Neuronal stem cell (in vitro differentiated cells): ENCODE measurements around the gene FCGR1A.
"Not testable (repeated sequence)": the region's sequence is repeated elsewhere in the genome, so short reads cannot be mapped to it uniquely, and the experiment has no call there.

Source experiments
- DNase-seq: peaks from one replicate; pipeline ENCODE4 v3.0.0-alpha.2; 2013; ENCODE audit warnings: low spot score
- H2AFZ ChIP-seq: one replicate; pipeline ENCODE4 v1.6.1; 2013; ENCODE audit warnings: mild to moderate bottlenecking, low read length, inconsistent platforms
- H2AK5ac ChIP-seq: 2 replicates; pipeline ENCODE4 v1.6.1; 2013; ENCODE audit warnings: low read depth, mild to moderate bottlenecking, inconsistent platforms, low read length, moderate library complexity, mixed read lengths
- H2BK120ac ChIP-seq: 2 replicates; pipeline ENCODE4 v1.6.1; 2013; ENCODE audit warnings: low read depth, mild to moderate bottlenecking, inconsistent platforms, low read length, moderate library complexity, mixed read lengths
- H2BK12ac ChIP-seq: one replicate; pipeline ENCODE4 v1.6.1; 2013; ENCODE audit warnings: low read length, inconsistent platforms
- H2BK15ac ChIP-seq: 2 replicates; pipeline ENCODE4 v1.6.1; 2013; ENCODE audit warnings: mild to moderate bottlenecking, low read length, inconsistent platforms, mixed read lengths
- H2BK5ac ChIP-seq: one replicate; pipeline ENCODE4 v1.6.1; 2013; ENCODE audit warnings: inconsistent platforms, mild to moderate bottlenecking, low read length, moderate library complexity
- H3K14ac ChIP-seq: one replicate; pipeline ENCODE4 v1.6.1; 2013; ENCODE audit warnings: low read length, inconsistent platforms
- H3K18ac ChIP-seq: 2 replicates; pipeline ENCODE4 v1.6.1; 2013; ENCODE audit warnings: low read length, inconsistent platforms
- H3K23ac ChIP-seq: 2 replicates; pipeline ENCODE4 v1.6.1; 2013; ENCODE audit warnings: low read depth, mild to moderate bottlenecking, mixed read lengths, low read length, inconsistent platforms; ENCODE audit not compliant: poor library complexity
- H3K27ac ChIP-seq: replicated peaks from 3 replicates; pipeline ENCODE4 v1.5.1; 2013; ENCODE audit warnings: low read length, inconsistent platforms
- H3K27me3 ChIP-seq, 3 experiments: 2 replicates each; pipeline ENCODE4 v1.6.1; 2013; ENCODE audit warnings: low read length in 3 of 3, mild to moderate bottlenecking in 2 of 3, inconsistent platforms in 1 of 3, low read depth in 1 of 3, mixed read lengths in 1 of 3, moderate library complexity in 1 of 3; ENCODE audit not compliant: control insufficient read depth in 3 of 3, insufficient read depth in 3 of 3
- H3K36me3 ChIP-seq, 2 donors: replicated peaks in 1 of 2; 2 replicates each; pipeline ENCODE4 v1.6.1; 2013; ENCODE audit warnings: low read length in 2 of 2; ENCODE audit not compliant: control insufficient read depth in 2 of 2, insufficient read depth in 2 of 2
- H3K4ac ChIP-seq: 2 replicates; pipeline ENCODE4 v1.6.1; 2013; ENCODE audit warnings: inconsistent platforms, mild to moderate bottlenecking, low read length, moderate library complexity
- H3K4me1 ChIP-seq, 2 donors: 1 replicate in 1 of 2; 2 replicates in 1 of 2; pipeline ENCODE4 v1.6.1; 2013; ENCODE audit warnings: low read length in 2 of 2, low read depth in 1 of 2; ENCODE audit not compliant: control insufficient read depth in 2 of 2, insufficient read depth in 1 of 2
- H3K4me2 ChIP-seq: one replicate; pipeline ENCODE4 v1.6.1; 2013; ENCODE audit warnings: mild to moderate bottlenecking, low read length, inconsistent platforms; ENCODE audit not compliant: insufficient read depth, poor library complexity, severe bottlenecking
- H3K4me3 ChIP-seq, 2 donors: 2 replicates each; pipeline ENCODE4 v1.5.1; 2013; ENCODE audit warnings: low read length in 2 of 2, mild to moderate bottlenecking in 2 of 2, inconsistent platforms in 1 of 2, moderate library complexity in 1 of 2
- H3K79me1 ChIP-seq: one replicate; pipeline ENCODE4 v1.6.1; 2013; ENCODE audit warnings: low read depth, mild to moderate bottlenecking, inconsistent platforms, low read length, moderate library complexity
- H3K9ac ChIP-seq: one replicate; pipeline ENCODE4 v1.6.1; 2013; ENCODE audit warnings: mild to moderate bottlenecking, low read depth, low read length, inconsistent platforms; ENCODE audit not compliant: poor library complexity
- H3K9me3 ChIP-seq, 2 donors: replicated peaks in 1 of 2; 2 replicates each; pipeline versions ENCODE3 to v1.6.1; 2013; ENCODE audit warnings: low read length in 2 of 2, mild to moderate bottlenecking in 2 of 2, inconsistent platforms in 1 of 2, low read depth in 1 of 2, mixed read lengths in 1 of 2, moderate library complexity in 1 of 2; ENCODE audit not compliant: control insufficient read depth in 2 of 2, insufficient read depth in 1 of 2
- H4K8ac ChIP-seq: one replicate; pipeline ENCODE4 v1.6.1; 2013; ENCODE audit warnings: low read depth, mild to moderate bottlenecking, inconsistent platforms, low read length, moderate library complexity
- H4K91ac ChIP-seq: one replicate; pipeline ENCODE4 v1.6.1; 2013; ENCODE audit warnings: low read length, low read depth, mild to moderate bottlenecking, inconsistent platforms; ENCODE audit not compliant: poor library complexity
- WGBS, 2 donors: extraction: QIAGEN DNeasy Blood & Tissue Kit; methylation state at CpG; one replicate each; pipeline ENCODE4 v1.1.7; 2013; ENCODE audit warnings: missing lambda C conversion rate in 2 of 2, mixed read lengths in 1 of 2; ENCODE audit not compliant: insufficient read length in 2 of 2, insufficient replicate concordance in 1 of 2; ENCODE audit errors: extremely low coverage in 2 of 2; 5-methylcytosine and 5-hydroxymethylcytosine counted together

Gene FCGR1A

DNA sequence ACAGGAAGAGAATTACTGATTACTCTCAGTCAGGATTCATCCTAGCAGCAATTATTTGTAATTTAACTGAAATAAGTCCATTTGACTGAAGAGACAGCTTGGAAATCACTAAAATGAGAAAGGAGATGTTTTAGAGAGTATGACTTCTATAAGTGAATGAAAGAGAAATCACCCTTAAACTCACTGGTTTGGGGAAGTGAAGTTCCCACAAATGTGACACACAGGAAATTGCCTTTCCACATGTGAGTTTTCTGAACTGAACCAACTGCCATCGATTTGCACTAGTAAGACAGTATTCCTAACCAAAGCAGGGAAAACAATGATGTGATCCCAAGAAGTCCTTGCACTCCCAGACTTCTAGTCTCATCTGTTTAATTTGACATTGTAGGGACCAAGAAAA, 13.3 kb upstream of the FCGR1A start:
- not testable (repeated sequence) for H4K91ac ChIP-seq, H3K23ac ChIP-seq, H3K14ac ChIP-seq, H3K4me1 ChIP-seq, H3K4ac ChIP-seq, H3K18ac ChIP-seq, H2AK5ac ChIP-seq, H2BK5ac ChIP-seq, H4K8ac ChIP-seq, H3K27me3 ChIP-seq, H3K4me3 ChIP-seq, H3K79me1 ChIP-seq, H3K4me2 ChIP-seq, H3K36me3 ChIP-seq, H2BK12ac ChIP-seq, H2AFZ ChIP-seq, H3K9ac ChIP-seq, DNase-seq, H3K9me3 ChIP-seq, H2BK15ac ChIP-seq, H2BK120ac ChIP-seq, H3K27ac ChIP-seq
- WGBS, 2 donors, result no CpG with 5 or more reads among the region's 1 CpG

DNA sequence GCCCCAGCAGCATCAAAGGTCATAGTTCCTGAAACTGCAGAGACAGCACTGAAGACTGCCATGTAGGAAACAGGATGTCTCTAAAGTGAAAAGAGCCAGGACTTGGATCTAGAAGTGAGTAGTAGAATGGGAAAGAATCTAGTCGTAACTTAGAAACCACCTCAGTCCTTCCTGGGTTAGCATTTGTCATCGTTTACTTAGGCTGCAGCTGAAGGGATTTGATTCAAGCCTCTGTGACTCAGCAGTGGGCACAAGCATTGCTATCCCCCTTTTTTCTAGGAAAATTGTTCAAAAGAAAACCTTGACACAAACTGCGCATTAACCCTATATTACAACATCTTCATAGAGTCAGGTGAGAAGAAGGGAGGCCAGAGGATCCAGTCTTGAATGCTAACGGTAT, 11.8 kb upstream of the FCGR1A start:
- not testable (repeated sequence) for H2BK120ac ChIP-seq, DNase-seq, H4K91ac ChIP-seq, H3K27me3 ChIP-seq, H2AK5ac ChIP-seq, H3K4me2 ChIP-seq, H3K18ac ChIP-seq, H3K36me3 ChIP-seq, H2BK15ac ChIP-seq, H3K9me3 ChIP-seq, H2BK5ac ChIP-seq, H3K4me1 ChIP-seq, H3K27ac ChIP-seq, H3K23ac ChIP-seq, H3K9ac ChIP-seq, H3K4me3 ChIP-seq, H3K14ac ChIP-seq, H2BK12ac ChIP-seq, H4K8ac ChIP-seq, H3K79me1 ChIP-seq, H2AFZ ChIP-seq, H3K4ac ChIP-seq
- no CpG with 5 or more reads among the region's 4 CpGs for WGBS, 2 donors

DNA sequence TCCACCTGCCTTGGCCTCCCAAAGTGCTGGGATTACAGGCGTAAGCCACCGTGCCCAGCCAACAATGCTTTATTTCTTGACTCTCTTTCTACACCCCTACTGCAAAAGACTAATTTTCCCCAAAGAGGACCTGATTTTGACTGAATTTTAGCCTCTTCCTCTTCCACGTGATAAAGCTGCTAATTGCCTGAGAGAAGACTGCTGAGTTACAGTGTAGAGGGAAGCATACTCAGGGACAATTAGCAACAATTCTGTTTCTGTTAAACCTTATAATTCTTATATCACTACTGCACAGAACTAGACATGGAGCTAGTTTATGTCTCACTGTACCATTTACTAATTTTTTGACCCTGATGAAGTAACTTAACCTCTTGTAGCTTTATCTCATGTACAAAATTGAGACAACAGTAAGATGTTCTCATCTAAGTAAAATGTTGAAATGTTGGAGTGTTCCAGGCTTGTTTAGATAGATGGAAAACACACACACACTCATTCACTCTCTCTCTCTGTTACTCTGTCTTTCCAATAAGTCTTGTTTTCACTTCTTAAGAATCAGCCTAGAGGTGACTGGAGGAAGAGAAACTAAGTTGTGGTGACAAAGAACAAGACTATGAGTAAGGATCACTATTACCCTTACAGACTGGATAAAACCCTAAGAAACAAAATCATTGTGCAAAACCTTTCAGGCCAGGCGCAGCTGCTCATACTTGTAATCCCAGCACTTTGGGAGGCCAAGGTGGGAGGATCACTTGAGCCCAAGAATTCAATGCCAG, 10.7 kb upstream of the FCGR1A start:
- not testable (repeated sequence) for H3K23ac ChIP-seq, H2AK5ac ChIP-seq, H3K27ac ChIP-seq, H3K79me1 ChIP-seq, H3K9me3 ChIP-seq, H3K27me3 ChIP-seq, H3K14ac ChIP-seq, H2BK15ac ChIP-seq, H4K91ac ChIP-seq, H4K8ac ChIP-seq, H3K4me1 ChIP-seq, DNase-seq, H2BK5ac ChIP-seq, H2BK12ac ChIP-seq, H3K36me3 ChIP-seq, H3K4ac ChIP-seq, H3K4me2 ChIP-seq, H3K18ac ChIP-seq, H3K4me3 ChIP-seq, H2BK120ac ChIP-seq, H3K9ac ChIP-seq, H2AFZ ChIP-seq
- WGBS, 2 donors, result no CpG with 5 or more reads among the region's 4 CpGs

DNA sequence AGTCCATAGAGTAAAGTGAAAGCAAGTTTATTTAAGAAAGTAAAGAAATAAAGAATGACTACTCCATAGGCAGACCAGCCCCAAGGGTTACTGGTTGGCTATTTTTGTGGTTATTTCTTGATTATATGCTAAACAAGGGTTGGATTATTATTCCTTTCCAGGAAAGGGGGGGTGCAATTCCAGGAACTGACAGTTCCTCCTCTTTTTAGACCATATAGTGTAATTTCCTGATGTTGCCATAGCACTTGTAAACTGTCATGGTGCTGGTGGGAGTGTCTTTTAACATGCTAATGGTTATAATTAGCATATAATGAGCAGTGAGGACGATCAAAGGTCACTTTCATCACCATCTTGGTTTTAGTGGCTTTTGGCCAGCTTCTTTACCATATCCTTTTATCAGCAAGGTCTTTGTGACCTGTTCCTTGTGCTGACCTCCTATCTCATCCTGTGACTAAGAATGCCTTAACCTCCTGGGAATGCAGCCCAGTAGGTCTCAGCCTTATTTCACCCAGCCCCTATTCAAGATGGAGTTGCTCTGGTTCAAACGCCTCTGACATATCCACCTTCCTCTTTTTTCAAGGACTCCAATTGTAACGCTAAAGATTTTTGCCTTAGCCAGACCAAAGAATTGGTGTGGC, 6.9 kb upstream of the FCGR1A start:
- not testable (repeated sequence) for H4K8ac ChIP-seq, H2BK120ac ChIP-seq, H3K4ac ChIP-seq, H3K4me3 ChIP-seq, H2BK12ac ChIP-seq, H2AK5ac ChIP-seq, DNase-seq, H3K18ac ChIP-seq, H4K91ac ChIP-seq, H3K4me1 ChIP-seq, H3K4me2 ChIP-seq, H3K9ac ChIP-seq, H3K27me3 ChIP-seq, H2BK5ac ChIP-seq, H3K23ac ChIP-seq, H2BK15ac ChIP-seq, H3K9me3 ChIP-seq, H3K27ac ChIP-seq, H2AFZ ChIP-seq, H3K36me3 ChIP-seq, H3K79me1 ChIP-seq, H3K14ac ChIP-seq
- WGBS, 2 donors, result no CpG with 5 or more reads among the region's 3 CpGs
